ENCODE results near the gene CUX1.

The CUX1 gene

DNA sequence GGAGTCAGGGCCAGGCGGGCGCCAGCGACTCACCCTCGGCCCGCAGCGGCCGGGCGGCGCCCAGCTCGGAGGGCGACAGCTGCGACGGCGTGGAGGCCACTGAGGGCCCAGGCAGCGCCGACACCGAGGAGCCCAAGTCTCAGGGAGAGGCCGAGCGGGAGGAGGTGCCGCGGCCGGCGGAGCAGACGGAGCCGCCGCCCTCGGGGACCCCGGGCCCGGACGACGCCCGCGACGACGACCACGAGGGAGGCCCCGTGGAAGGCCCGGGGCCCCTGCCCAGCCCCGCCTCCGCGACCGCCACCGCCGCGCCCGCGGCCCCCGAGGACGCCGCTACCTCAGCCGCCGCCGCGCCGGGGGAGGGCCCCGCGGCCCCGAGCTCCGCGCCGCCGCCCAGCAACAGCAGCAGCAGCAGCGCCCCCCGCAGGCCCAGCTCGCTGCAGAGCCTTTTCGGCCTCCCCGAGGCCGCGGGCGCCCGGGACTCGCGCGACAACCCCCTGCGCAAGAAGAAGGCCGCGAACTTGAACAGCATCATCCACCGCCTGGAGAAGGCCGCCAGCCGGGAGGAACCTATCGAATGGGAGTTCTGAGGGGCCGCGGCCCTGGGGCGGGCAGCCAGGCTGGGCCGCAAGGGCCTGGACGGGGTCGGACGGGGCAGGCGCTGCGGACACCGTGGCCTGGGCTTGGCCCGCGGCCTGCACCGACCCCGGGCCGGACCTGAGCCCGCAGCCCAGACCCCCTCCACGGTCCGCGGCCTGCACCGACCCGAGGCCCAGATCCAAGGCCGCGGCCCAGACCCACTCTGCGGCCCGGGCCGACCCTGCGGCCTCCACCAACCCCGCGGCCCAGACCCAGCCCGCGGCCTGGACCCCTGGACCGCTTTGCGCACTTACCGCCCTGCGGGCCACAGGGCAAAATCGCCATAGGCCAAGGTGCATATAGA lies 431.3 kb downstream of the CUX1 start:
- no peak for DNase-seq (ENCODE audit: low read depth)

DNA sequence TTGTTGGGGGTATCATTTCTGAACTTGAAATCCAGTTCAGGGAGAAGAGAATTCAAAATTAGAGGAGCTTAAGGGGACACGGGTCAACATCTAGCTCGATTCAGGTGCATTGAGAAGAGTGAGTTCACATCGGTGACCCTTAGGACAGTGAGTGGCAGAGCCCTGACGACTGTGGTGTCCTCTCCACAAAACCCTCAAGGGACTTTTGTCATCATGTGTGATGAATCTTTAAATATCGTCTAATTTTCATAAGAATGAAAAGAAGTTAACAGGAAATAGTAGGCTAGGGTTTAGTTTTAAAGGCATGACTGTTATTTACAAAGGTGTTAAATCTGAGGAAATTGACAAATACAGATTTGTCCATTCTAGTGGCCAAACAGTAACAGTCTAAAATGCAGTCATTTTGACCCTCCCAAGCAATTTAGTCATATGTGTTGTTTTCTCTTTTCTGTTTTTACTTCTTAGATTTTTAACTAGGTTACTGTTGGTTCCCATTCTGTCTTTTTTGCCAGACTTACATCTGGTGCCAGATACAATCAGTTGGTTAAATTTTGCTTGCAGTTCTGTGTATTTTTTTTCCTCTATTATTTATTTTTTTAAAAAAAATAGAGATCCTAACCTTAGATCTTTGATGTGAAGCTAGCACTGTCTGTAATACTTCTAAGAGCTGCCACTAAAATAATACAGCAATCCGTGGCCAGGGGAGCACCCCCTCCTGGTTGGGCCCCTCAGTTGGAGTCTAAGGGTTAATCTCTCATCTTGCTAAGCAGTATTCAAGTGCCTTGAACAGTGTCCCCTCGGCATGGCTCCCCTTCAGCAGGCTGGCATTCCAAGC lies 434.3 kb downstream of the CUX1 start:
- no peak for DNase-seq (ENCODE audit: low read depth)

DNA sequence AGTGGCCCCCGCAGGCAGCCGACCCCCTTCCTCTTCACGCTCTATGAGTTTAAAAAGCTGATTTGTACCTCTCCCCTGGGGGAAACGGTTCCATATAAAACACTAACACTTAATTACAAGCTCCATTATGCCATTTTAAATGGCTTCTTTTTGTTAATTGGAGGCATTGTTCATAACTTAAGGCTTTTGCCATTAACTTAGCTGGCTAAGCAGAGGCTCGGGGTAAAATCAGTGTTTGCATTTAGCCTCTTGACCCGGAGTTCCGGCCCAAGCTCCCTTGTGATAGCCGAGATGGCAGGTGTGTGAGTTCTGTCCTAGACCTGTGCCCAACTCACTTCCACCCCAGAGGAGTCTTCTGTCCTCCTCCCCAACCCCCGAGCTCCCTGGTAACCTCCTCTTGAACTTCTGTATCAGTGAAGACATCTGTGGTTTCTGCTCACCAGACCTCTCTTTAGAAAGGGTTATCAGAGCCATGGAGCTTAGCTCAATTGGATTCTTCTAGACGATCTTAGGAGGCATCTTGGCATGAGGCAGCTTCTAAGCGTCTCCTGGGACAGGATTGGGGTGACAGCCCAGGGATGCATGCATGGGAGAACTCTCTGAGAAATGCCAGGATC lies 435.0 kb downstream of the CUX1 start:
- DNase-seq (ENCODE audit: low read depth): no peak

DNA sequence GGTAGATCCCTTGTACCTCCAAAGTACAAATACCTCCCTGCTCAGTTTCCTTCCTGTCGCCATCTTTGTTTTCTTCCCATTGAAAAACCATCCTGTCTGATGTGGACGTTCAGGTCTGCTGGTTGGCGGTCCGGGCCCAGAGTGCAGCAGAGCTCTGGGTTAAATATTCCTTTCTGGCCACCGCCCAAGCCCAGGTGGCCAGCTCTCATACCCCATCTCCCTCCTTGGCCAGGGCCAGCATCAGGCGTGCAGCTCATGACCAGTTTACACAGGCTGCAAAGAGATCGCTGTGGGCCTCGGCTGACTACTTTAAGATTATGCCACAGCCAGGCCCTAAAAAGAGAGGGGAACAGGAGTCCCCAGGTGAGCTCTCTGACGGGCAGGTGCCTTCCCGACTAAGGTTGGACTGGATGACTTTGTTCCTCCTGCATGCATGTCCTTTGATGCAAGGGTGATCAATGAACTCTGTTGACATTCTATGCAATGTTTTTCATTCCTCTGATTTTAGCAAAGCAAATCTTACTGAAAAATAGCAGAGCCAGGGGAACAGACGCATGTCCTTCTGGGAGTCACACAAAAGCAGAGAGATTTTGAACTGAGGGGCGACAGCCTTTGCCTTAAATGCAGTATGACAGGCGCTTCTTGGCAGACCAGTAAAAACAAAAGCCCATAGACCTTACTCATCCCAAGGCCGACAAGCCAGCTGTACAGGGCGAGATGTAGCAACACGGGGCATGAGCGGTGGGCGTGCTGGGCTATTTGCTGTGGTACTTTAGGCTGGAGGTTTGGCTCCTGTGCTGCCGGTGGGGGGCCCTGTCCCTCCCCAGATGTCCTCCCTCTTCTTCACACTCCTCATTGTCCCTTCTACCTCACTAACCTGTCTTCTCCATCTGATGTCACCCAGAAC lies 435.9 kb downstream of the CUX1 start:
- no peak for DNase-seq (ENCODE audit: low read depth)

DNA sequence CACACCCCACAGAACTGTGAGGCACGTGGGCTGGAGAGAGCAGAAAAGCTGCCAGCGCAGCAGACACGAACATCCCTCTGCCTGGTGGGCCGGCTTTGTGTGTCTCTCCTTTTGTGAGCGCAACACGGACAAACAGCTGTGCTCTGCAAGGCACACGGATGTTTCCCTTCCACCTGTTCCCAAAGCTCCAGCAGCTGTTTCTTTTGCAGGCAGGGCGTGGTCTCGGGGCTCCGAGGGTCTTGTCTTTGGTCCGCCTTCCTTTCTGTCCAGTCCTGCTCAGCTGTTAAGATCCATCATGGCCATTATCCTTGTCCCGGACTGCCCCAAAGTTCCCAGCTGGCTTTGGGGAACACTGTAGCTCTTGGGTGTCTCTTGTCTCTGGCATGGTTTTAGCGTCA lies 436.5 kb downstream of the CUX1 start:
- DNase-seq (ENCODE audit: low read depth): no peak

DNA sequence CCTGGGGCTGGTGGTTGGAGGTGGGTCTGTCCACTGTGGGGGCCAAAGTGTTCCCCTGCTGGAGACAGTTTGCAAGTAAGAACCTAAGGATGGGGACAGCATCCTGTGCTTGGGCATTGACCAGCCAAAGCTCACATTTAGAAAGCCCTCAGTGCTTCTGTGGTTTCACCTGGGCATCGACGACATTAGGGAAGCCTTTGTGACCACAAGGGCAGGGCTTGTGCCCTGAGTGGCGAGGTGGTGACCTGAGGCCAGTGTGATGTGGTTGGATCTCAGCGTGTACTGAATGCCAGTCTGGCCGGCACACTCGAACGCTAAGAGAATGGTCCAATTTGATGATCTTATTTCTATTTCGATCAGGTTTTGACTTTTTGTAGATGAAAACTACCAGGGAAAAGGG lies 437.1 kb downstream of the CUX1 start:
- DNase-seq (ENCODE audit: low read depth): no peak

DNA sequence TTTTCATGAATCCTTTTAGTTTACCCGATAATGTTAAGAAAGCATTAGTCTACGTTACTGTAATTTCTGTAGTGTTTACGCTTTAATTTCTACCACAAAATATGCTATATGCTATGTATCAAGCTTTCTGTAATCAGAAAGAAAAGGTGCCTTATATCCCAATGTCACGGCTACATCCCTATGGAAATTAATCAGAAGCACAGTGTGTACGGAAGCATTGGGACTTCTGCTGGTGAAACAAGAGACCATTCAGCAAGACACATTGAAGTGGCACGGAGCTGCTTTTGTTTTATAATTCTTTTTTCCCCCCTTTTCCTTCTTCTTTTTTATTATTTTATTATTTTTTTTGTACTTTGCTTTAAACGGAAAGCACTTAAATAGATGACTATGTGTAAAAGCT lies 438.1 kb downstream of the CUX1 start:
- no peak for DNase-seq (ENCODE audit: low read depth)

DNA sequence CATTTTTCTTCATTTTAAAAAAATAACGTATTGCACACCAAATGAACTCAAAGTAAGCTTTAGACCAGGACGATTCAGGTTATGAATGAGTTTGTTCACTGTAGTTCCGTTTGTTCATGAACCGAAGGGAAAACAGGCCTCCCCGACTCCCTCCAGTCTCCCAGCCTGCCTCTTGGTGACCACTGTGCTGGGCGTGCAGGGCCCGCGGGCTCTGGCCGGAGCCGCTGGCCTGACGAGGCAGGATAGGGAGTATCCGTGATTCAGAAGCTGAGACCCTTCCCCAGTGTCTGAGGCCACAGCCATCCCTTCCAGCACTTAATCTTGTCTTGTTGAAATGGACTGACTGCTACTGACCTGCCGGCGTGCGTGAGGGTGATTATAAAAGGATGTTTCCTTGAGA lies 438.5 kb downstream of the CUX1 start:
- DNase-seq (ENCODE audit: low read depth): no peak

DNA sequence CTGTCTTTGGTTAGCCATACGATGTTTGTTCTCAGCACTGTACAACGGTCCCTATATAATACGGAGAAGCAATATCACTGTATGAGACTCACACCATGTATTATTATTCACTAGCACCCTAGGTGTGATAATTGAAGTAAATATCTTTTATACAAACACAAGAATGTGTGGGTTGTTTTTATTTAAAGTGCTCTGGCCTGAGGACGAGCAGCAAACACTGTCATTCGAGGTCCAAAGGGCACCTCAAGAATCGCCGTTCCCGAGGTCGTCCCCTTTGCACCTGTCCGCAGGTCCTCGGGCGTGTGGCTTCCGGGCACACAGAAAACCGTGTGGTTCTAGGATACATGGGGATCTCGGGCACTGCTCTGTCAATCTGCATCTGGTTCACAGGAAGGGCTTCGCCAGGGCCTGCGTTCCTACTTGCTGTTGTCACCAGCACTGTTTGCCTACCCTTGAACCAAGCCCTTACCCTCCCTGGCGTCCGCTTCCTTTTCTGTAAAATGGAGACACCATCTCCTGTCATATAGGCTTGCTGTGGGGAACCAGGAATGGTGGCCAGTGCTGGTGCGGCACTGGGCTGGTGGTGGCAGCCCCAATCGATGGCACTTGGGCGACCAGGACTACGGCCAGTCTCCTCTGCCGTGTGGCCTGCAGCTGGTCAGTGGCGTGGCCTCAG lies 440.8 kb downstream of the CUX1 start:
- no peak for DNase-seq (ENCODE audit: low read depth)

DNA sequence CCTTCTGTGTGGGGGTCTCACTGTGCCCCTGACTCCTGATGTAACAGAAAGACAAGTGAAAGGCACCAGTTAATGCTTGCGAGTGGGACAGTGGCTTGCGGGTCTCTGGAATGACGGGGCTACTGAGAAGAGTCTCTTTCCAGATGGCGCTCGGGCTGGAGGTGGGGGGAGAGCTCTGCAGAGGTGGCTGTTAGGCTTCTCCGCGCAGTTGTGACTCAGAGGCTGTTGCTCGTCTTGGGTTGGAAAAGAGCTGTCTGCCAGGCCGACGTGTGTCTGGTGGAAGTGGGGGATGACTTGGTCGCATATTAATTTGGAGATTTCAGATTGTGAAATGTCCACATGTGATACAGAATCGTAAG lies 441.3 kb downstream of the CUX1 start:
- no peak for DNase-seq (ENCODE audit: low read depth)

DNA sequence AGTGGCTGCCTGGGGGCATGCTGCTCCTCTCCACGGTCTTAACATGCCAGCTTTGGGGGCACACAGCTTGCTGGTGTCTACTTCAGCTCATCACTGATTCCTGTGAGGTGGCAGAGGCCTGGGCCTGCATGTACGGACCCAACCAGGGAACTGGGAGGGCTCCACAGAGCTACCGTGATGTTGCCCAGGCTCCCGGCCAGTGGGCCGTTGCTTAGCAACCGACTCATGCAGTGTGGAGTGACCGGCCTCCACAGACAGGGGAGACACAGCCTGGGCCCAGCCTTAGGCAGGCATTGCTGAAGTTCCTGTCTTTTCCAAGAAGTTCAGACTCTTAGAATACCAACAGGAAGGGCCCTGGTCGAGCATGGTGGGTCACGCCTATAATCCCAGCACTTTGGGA lies 443.4 kb downstream of the CUX1 start:
- DNase-seq (ENCODE audit: low read depth): no peak

DNA sequence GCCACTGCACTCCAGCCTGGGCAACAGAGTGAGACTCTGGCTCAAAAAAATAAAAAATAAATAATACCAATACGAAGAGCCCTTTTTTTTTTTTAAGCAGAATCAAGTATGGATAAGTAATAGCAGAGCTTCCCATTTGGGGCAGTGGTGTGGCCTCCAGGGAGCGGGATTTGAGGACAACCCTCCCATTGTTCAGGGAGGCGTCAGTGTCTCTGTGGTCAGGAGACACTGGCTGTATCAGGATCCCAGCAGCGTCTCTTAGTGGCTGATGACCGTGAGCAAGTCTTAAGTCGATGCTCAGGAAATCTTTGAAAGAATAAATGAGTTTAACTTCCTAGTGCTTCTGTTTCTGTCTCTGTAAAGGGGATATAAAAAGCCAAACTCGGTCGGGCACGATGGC lies 444.0 kb downstream of the CUX1 start:
- DNase-seq (ENCODE audit: low read depth): no peak

DNA sequence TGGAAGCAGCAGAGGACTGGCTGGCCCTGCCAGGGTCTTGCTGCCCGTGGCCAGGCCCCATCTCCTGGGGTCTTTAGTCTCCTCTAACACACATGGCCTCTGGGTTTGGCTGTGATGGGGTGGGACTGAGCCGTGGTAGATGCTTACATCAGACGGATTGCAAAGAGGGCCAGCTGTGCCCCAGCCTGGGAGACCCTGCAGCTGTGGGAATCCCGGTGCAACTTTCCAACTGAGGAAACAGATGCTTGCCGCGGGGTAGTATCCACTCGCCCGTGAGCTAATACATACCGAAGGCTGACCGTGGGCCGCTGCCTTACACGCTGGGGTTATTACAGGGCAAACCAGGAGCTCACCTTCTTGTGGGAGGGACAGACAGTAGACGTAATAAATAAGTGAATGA lies 445.1 kb downstream of the CUX1 start:
- no peak for DNase-seq (ENCODE audit: low read depth)

DNA sequence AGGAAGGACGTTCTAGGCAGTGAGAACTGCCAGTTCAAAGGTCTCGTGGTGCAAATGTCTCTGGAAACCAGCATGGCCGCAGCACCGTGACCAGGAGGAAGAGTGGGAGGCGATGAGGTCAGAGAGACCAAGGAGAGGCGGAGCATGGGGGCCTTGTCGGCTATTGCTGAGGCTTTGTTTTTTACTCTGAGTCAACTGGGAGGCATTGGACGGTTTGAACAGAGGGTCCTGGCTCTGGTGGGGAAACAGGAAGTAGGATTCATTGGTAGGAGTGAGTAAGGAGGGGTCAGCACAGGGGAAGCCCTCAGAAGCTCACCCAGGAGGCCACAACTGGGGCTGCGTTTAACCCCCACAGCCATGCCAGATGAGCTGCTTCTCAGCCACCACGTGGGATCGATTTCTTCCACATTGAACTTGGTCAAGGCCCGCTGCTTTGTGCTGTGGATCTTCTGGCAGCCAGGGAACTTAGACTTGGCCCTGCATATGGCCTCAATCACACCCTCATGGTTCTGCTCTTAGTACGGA lies 447.0 kb downstream of the CUX1 start:
- no peak for DNase-seq (ENCODE audit: low read depth)

DNA sequence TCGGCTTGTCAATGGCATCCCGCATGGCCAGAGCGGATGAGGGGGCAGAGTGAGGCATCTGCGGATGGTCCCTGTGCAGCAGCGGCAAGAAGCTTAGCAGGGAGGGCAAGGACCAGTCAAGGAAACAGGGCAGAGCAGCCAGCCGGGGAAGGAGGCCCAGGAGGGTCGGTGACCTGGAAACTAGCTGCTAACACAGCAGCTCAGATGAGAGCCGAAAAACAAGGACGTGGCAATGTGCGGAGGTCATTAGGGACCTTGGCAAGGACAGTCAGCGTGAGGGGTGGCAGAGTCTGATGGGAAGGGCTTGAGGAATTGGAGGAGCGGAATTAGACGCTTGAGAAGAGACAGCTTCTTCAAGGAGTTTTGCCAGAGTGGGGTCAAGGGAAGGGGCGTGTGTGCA lies 449.1 kb downstream of the CUX1 start:
- DNase-seq (ENCODE audit: low read depth): no peak

DNA sequence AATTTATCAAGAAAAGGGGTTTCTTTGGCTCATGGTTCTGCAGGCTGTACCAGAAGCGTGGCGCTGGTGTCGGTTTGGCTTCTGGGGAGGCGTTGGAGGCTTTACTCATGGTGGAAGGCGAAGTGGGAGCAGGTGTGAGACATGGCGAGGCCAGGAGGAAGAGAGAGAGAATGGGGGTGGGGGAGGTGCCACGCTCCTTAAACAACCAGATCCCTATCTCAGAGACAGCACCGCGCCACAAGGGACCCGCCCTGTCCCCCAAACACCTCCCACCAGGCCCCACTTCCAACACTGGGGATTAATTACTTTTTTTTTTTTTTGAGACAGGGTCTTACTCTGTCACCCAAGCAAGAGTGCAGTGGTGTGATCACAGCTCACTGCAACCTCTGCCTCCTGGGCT lies 451.2 kb downstream of the CUX1 start:
- DNase-seq (ENCODE audit: low read depth): no peak

DNA sequence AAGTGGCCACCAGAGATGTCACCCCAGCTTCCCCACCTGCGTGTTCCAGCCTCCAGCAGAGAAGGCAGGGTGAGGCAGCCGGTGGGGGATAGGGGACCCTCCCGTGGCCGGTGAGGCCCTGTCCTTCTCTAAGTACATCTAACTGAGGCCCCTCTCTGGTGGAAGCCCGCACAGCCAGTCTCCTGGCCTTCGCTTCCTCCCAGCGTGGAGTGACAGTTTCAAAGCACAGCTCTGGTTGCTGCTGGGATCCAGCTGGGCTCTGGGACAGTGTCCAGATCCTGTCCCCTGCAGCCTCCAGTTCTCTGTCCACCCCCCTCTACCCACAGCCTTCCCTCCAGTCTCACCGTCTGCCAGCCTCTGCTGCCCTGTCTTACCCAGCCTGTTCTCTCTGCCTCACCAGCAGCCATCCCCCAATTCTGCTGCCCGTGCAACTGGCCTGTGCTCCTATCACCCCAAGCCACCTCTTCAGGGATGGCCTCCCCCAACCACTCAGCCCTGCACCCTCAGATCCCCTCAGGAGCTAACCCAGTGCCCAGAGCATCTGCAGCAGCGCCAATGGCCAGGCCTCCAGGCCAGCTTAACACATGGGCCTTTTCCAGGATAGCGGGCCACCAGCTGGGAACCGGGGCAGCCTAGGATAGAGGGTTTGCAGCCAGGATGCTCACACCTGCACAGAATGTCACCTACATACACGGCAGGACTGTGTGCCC lies 452.9 kb downstream of the CUX1 start:
- DNase-seq (ENCODE audit: low read depth): no peak

DNA sequence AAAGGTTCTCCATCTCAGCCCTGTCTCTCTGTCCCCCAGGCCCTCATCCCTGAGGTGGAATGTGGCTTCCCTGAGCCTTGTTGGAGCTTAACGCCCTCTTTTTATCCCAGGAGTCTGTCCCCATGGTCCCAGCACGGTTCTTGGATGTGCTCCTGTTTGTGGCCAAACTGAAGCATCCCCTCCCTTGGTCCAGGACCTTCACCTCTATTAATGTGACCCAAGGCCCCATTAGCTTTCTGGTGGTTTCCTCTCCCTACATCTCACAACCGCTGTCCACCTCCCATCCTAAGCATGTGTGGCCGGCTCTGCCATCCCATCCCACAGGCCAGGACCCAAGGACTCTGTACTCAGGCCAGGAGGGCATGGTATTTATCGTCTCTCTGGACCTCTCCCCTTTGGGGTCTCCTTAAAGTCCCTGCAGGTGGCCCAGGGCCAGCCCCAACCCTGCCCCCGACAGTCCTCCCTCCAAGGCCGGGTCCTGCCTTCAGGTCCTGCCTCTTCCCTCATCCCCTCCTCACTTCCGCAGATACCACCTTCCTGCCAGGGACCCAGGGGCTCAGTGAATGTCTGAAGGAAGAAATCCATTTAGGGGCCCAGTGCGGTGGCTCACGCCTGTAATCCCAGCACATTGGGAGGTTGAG lies 453.9 kb downstream of the CUX1 start:
- no peak for DNase-seq (ENCODE audit: low read depth)

DNA sequence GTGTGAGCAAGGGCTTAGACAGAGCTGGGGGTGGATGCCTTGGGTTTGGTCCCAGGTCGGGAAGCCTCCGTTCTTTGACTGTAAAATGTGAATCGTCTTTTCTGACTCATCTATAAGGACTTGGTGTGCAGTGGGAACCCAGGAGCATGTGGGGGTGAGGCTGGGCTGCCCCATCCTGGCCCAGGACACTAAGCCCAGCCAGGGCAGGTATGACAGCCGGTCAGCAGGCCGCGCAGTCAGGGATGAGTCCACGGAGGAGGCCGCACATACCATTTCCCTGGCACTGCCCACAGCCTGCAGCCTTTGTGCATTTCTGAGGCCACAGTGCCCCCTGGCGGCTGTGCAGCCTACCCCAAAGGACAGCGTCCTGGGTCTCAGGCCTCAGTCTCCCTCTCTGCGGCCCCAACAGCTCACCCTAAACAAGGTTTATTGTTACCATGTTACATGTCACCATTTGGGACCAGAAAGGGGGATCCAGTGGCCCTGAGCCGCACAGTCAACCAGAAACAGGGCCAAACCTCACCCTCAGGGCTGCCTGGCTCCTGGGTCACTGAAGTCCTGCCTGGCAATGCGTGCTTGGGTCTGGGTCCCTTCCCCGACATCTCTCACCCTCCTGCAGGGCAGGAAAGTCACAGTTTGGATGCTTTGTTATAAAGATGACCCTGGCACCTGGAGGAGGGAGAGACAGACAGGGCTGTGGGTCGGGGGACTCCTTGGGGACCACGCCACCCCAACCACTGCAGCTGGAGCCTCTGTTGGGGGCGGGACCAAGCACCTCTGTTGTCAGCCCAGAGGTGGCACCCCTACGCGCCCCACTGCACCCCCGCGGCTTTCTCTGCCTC lies 454.9 kb downstream of the CUX1 start:
- no peak for DNase-seq (ENCODE audit: low read depth)
